ENCODE data around the gene TREML1.

DNA sequence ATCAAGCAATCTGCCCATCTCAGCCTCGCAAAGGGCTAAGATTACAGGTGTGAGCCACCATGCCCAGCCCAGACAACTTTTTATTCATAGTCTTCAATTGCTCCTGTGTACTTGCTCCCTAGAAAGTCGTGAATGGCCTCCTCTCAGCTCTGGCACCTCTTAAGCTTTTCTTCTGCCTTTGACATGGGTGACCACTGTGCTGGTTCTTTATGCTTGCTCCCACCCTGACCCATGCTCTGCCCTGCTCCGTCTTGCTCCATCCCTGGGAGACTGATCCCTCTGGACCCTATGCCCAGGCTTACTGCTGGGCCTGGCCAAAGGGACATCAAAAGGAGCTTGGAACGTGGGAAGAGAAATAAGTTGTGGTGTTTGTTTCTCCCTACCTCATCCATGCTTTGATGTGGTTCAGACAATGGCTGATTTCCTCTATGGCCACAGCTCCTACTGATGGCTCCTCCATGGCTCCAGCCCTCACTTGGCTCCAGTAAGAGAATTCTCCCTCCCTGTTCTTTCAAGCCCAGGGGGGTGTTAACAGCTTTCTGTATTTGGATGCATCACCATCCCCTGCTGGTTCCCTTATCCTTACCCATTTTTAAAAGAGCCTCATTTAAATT lies 16.5 kb upstream of the TREML1 start:
- TF ChIP-seq, protein P1, sequence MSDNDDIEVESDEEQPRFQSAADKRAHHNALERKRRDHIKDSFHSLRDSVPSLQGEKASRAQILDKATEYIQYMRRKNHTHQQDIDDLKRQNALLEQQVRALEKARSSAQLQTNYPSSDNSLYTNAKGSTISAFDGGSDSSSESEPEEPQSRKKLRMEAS (IDR thresholded peaks at IDR 0.05) = no peak
- TF ChIP-seq RAD21 (IDR thresholded peaks at IDR 0.05; ENCODE audit: low read depth) = no peak
- no peak for TF ChIP-seq EP300 (IDR thresholded peaks at IDR 0.05; ENCODE audit: borderline replicate concordance)
- TF ChIP-seq, protein P2, sequence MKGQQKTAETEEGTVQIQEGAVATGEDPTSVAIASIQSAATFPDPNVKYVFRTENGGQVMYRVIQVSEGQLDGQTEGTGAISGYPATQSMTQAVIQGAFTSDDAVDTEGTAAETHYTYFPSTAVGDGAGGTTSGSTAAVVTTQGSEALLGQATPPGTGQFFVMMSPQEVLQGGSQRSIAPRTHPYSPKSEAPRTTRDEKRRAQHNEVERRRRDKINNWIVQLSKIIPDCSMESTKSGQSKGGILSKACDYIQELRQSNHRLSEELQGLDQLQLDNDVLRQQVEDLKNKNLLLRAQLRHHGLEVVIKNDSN (IDR thresholded peaks at IDR 0.05) = no peak
- TF ChIP-seq, protein P3, sequence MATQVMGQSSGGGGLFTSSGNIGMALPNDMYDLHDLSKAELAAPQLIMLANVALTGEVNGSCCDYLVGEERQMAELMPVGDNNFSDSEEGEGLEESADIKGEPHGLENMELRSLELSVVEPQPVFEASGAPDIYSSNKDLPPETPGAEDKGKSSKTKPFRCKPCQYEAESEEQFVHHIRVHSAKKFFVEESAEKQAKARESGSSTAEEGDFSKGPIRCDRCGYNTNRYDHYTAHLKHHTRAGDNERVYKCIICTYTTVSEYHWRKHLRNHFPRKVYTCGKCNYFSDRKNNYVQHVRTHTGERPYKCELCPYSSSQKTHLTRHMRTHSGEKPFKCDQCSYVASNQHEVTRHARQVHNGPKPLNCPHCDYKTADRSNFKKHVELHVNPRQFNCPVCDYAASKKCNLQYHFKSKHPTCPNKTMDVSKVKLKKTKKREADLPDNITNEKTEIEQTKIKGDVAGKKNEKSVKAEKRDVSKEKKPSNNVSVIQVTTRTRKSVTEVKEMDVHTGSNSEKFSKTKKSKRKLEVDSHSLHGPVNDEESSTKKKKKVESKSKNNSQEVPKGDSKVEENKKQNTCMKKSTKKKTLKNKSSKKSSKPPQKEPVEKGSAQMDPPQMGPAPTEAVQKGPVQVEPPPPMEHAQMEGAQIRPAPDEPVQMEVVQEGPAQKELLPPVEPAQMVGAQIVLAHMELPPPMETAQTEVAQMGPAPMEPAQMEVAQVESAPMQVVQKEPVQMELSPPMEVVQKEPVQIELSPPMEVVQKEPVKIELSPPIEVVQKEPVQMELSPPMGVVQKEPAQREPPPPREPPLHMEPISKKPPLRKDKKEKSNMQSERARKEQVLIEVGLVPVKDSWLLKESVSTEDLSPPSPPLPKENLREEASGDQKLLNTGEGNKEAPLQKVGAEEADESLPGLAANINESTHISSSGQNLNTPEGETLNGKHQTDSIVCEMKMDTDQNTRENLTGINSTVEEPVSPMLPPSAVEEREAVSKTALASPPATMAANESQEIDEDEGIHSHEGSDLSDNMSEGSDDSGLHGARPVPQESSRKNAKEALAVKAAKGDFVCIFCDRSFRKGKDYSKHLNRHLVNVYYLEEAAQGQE (IDR thresholded peaks at IDR 0.05; ENCODE audit: low read depth) = no peak
- no peak for TF ChIP-seq EGR1 (IDR thresholded peaks at IDR 0.05)
- TF ChIP-seq NFIC (IDR thresholded peaks at IDR 0.05) = no peak
- no peak for TF ChIP-seq CEBPB (IDR thresholded peaks at IDR 0.05)
- no peak for TF ChIP-seq TAF1 (IDR thresholded peaks at IDR 0.05; ENCODE audit: low read depth)
- TF ChIP-seq CREB1 (IDR thresholded peaks at IDR 0.05; ENCODE audit: low read depth) = no peak

All from Ishikawa (cell line).